ENCODE data around the gene NBL1. TPM values are rescaled to one million over a fixed set of nuclear protein-coding genes. Genes with fewer than 3 reads are reported as not detected.
"Not testable (repeated sequence)": the region's sequence is repeated elsewhere in the genome, so short reads cannot be mapped to it uniquely, and the experiment has no call there.

NBL1 gene
- total RNA-seq, 1 donor = 61.3 TPM

DNA sequence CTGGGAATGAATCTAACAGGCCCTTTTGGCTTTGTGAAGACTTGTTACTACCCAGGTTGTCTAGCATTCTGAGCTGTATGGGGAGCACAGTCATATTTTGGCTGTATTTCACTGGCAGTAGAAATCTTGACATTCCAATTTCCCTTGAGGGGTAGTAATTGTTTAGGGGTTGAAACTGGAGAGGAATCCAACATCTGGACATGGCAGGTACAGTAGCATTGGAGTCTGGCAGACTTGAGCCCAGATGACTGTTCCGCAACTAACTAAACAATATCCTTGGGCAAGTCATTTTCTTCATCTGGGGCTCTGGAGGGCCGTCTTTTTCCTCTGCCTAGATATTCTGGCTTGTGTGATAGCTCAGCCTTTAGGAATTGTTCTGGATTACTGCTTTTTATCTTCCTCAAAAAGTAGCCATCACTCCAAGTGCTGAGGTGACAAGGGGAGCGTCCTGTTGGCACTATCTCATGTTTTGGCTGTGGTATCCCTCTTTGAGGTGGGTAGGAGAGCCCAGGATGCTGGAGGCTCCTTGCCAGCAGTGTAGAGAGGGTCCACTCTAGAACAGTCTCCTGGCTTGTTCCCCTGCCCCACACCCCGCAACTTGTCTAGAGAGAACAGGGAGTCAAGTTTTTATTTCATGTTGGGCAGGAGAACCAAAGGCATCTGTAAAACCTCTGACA is 22.7 kb upstream of the NBL1 start:
- DNase-seq (ENCODE audit: low read depth) = no peak
- TF ChIP-seq, protein P1, sequence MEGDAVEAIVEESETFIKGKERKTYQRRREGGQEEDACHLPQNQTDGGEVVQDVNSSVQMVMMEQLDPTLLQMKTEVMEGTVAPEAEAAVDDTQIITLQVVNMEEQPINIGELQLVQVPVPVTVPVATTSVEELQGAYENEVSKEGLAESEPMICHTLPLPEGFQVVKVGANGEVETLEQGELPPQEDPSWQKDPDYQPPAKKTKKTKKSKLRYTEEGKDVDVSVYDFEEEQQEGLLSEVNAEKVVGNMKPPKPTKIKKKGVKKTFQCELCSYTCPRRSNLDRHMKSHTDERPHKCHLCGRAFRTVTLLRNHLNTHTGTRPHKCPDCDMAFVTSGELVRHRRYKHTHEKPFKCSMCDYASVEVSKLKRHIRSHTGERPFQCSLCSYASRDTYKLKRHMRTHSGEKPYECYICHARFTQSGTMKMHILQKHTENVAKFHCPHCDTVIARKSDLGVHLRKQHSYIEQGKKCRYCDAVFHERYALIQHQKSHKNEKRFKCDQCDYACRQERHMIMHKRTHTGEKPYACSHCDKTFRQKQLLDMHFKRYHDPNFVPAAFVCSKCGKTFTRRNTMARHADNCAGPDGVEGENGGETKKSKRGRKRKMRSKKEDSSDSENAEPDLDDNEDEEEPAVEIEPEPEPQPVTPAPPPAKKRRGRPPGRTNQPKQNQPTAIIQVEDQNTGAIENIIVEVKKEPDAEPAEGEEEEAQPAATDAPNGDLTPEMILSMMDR (IDR thresholded peaks at IDR 0.05; ENCODE audit: insufficient read depth, low read depth, low read length) = no peak
- H3K4me3 ChIP-seq (ENCODE audit: low read depth, low read length) = no peak overlapping the region

- H3K4me3 ChIP-seq (ENCODE audit: low read depth, low read length) = no peak overlapping the region
- TF ChIP-seq, protein P1 (IDR thresholded peaks at IDR 0.05; ENCODE audit: insufficient read depth, low read depth, low read length) = no peak
- DNase-seq (ENCODE audit: low read depth) = no peak
These were observed 21.9 kb upstream of the NBL1 start for GRCh38 chr1:19622204-19622603.

DNA sequence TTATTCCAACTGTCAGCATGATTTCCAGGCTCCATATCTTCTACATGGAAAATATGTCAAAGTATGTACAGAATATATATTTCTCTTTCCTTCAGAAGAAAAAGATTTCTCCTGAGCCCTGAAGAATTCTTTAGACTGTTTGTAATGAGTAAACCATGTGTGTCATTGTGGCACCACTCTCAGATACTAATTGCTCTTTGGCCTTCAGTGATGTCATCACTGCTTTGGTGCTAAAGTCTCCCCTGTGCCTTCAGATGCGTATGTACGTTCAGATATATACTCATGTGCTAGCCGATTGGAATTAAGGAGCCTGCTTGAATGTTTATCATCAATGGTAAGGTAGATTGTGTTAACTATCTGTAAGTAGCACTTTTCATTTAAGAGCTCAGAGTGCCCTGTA is 20.6 kb upstream of the NBL1 start:
- no peak overlapping the region for H3K4me3 ChIP-seq (ENCODE audit: low read depth, low read length)
- DNase-seq (ENCODE audit: low read depth) = no peak
- TF ChIP-seq, protein P1 (IDR thresholded peaks at IDR 0.05; ENCODE audit: insufficient read depth, low read depth, low read length) = no peak

GRCh38 chr1:19625291-19625937 is 18.7 kb upstream of the NBL1 start:
- H3K4me3 ChIP-seq (ENCODE audit: low read depth, low read length) = no peak overlapping the region
- TF ChIP-seq, protein P1 (IDR thresholded peaks at IDR 0.05; ENCODE audit: insufficient read depth, low read depth, low read length) = no peak
- no peak for DNase-seq (ENCODE audit: low read depth)

- TF ChIP-seq, protein P1 (IDR thresholded peaks at IDR 0.05; ENCODE audit: insufficient read depth, low read depth, low read length) = no peak
These were observed 15.2 kb upstream of the NBL1 start for GRCh38 chr1:19628879-19629278.

GRCh38 chr1:19629357-19629756 is 14.8 kb upstream of the NBL1 start:
- H3K4me3 ChIP-seq (ENCODE audit: low read depth, low read length) = no peak overlapping the region
- DNase-seq (ENCODE audit: low read depth) = no peak
- TF ChIP-seq, protein P1 (IDR thresholded peaks at IDR 0.05; ENCODE audit: insufficient read depth, low read depth, low read length) = no peak

More at GRCh38 chr1:19628879-19629278, 15.2 kb upstream of the NBL1 start:
- no peak overlapping the region for H3K4me3 ChIP-seq (ENCODE audit: low read depth, low read length)
- DNase-seq (ENCODE audit: low read depth) = no peak

GRCh38 chr1:19630192-19630591 is 13.9 kb upstream of the NBL1 start:
- H3K4me3 ChIP-seq (ENCODE audit: low read depth, low read length); DNase-seq (ENCODE audit: low read depth): not testable (repeated sequence)
